ENCODE results near the gene ULK4. TPM values are rescaled to one million over a fixed set of nuclear protein-coding genes. Genes with fewer than 3 reads are reported as not detected.

The ULK4 gene
- total and polyA plus RNA-seq, 2 of the 8 experiments (the other 6 are each of a cell fraction or from before 2014, with no cell fraction given) = 3.0 to 10.8 TPM

GRCh38 chr3:41205591-41205990, 756.3 kb downstream of the ULK4 start:
- no peaks in the 10 kb centered on the region for H3K27me3 ChIP-seq (replicated peaks in 1 of 4; ENCODE audit: control insufficient read depth in 3 of 4, extremely low read depth in 1 of 4, insufficient read depth in 3 of 4, low read length in 3 of 4)
- no peak overlapping the region for H2BK5ac ChIP-seq (ENCODE audit: low read depth, low read length)
- H3K4ac ChIP-seq (replicated peaks; ENCODE audit: insufficient read length, low read depth, low read length) = no peak overlapping the region
- H3K14ac ChIP-seq (ENCODE audit: insufficient read length) = no peak overlapping the region
- H3K9ac ChIP-seq (replicated peaks in 1 of 4; ENCODE audit: extremely low read depth in 1 of 4, low read depth in 3 of 4, low read length in 3 of 4) = no peak overlapping the region
- no peak overlapping the region for H2BK120ac ChIP-seq (replicated peaks; ENCODE audit: low read depth, low read length)
- H3K18ac ChIP-seq (ENCODE audit: extremely low read depth, low read length) = no peak overlapping the region
- no peak overlapping the region for H3K27ac ChIP-seq (ENCODE audit: low read depth, low read length)
- no peak overlapping the region for H3K4me2 ChIP-seq (ENCODE audit: insufficient read depth in 1 of 2, low read depth in 2 of 2, low read length in 2 of 2)
- H3K79me2 ChIP-seq (ENCODE audit: control insufficient read depth in 1 of 2, insufficient read depth in 2 of 2, low read length in 2 of 2) = peaks cover 59 to 99% of the 10 kb centered on the region in 2 experiments
- CTCF ChIA-PET (ENCODE audit: partially characterized antibody) = interaction anchor here (0.6 kb wide), 1 partner anchor 14 kb away, joined by 6 read pairs; no protein-coding TSS in a partner anchor
- H2AK5ac ChIP-seq (ENCODE audit: low read depth, low read length) = no peak overlapping the region
- no peak overlapping the region for H2BK15ac ChIP-seq (ENCODE audit: low read length)
- H3K23me2 ChIP-seq (ENCODE audit: low read depth, low read length) = peaks cover 5% of the 10 kb centered on the region; the same call in 1 of the 2 replicates
- no peak overlapping the region for H3K56ac ChIP-seq (replicated peaks; ENCODE audit: insufficient read length, low read depth, low read length)
- 89% methylated on average over 9 of the region's 9 CpGs; no CpG with 5 or more reads in 1 of the 2 experiments for WGBS, 2 experiments (ENCODE audit: extremely low coverage in 1 of 2, insufficient coverage in 1 of 2, insufficient read length in 1 of 2, insufficient replicate concordance in 2 of 2, low coverage in 1 of 2, low lambda C conversion rate in 2 of 2, missing lambda C conversion rate in 1 of 2)
- H4K8ac ChIP-seq (ENCODE audit: extremely low read depth, insufficient read depth, low read length) = no peak overlapping the region
- no peak overlapping the region for H3K4me3 ChIP-seq (ENCODE audit: extremely low read depth in 1 of 4, insufficient read depth in 2 of 4, low read depth in 3 of 4, low read length in 4 of 4)
- no peak overlapping the region for H2BK20ac ChIP-seq (ENCODE audit: low read length)
- no peak overlapping the region for H4K91ac ChIP-seq (replicated peaks; ENCODE audit: insufficient read length, low read length)
- DNase-seq (ENCODE audit: low read depth in 1 of 2, low spot score in 2 of 2) = no peak
- POLR2A ChIA-PET (ENCODE audit: partially characterized antibody) = interaction anchor here (1.1 kb wide), 1 partner anchor 9 kb away, joined by 3 read pairs; no protein-coding TSS in a partner anchor
- H2AFZ ChIP-seq (ENCODE audit: low read length) = no peak overlapping the region
- no peaks in the 10 kb centered on the region for H3K79me1 ChIP-seq (ENCODE audit: low read depth, low read length)
- H3K23ac ChIP-seq (ENCODE audit: insufficient read length) = no peak overlapping the region
- H3K9me3 ChIP-seq (ENCODE audit: insufficient read depth in 2 of 2, low read depth in 1 of 2, low read length in 1 of 2) = no peaks in the 10 kb centered on the region
- H4K20me1 ChIP-seq (replicated peaks in 1 of 2; ENCODE audit: control insufficient read depth in 1 of 2, insufficient read depth in 2 of 2, low read length in 2 of 2) = peaks cover 34 to 45% of the 10 kb centered on the region in 2 experiments
- H3K4me1 ChIP-seq (replicated peaks in 1 of 4; ENCODE audit: control insufficient read depth in 3 of 4, insufficient read depth in 4 of 4, low read length in 3 of 4) = peaks cover 0 to 31% (median 13%) of the 10 kb centered on the region in 4 experiments; a peak in 6 of 7 replicates
- no peak overlapping the region for H4K5ac ChIP-seq (ENCODE audit: insufficient read length, low read depth, low read length)
- FAIRE-seq = no peak
- peaks cover 0 to 3% (median 0%) of the 10 kb centered on the region in 4 experiments; a peak in 1 of 8 replicates for H3K36me3 ChIP-seq (ENCODE audit: control insufficient read depth in 2 of 4, insufficient read depth in 4 of 4, low read length in 3 of 4)
- no peak overlapping the region for H2BK12ac ChIP-seq (ENCODE audit: low read depth, low read length)
- TF ChIP-seq CHD2 (IDR thresholded peaks at IDR 0.05; ENCODE audit: low read length) (no peak), SIRT6 (IDR thresholded peaks at IDR 0.05; ENCODE audit: low read length) (no peak), JUN (IDR thresholded peaks at IDR 0.05; ENCODE audit: low read depth, low read length) (no peak), FOSL1 (IDR thresholded peaks at IDR 0.05; ENCODE audit: insufficient read depth, low read depth, low read length) (no peak), TEAD4 (IDR thresholded peaks at IDR 0.05; ENCODE audit: low read depth, low read length) (no peak), POLR2AphosphoS5 (IDR thresholded peaks at IDR 0.05; ENCODE audit: low read depth, low read length) (no peak), E2F6 (IDR thresholded peaks at IDR 0.05) (no peak), HDAC6 (IDR thresholded peaks at IDR 0.05; ENCODE audit: low read depth, low read length) (no peak), SIN3A (conservative IDR thresholded peaks at IDR 0.05 in 1 of 2, IDR thresholded peaks at IDR 0.05 in 1 of 2; ENCODE audit: low read depth in 1 of 2, low read length in 2 of 2) (no peak), CTBP2 (IDR thresholded peaks at IDR 0.05; ENCODE audit: borderline replicate concordance, insufficient read depth, insufficient read length, low read length) (no peak), PHF8 (conservative IDR thresholded peaks at IDR 0.05; ENCODE audit: low read depth, low read length) (no peak), NRF1 (IDR thresholded peaks at IDR 0.05; ENCODE audit: low read depth, low read length) (no peak)
- TF ChIP-seq, protein P1, sequence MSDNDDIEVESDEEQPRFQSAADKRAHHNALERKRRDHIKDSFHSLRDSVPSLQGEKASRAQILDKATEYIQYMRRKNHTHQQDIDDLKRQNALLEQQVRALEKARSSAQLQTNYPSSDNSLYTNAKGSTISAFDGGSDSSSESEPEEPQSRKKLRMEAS (IDR thresholded peaks at IDR 0.05) = no peak

All from H1 (cell line).